ENCODE data around the gene TMEM72.
A peak's percentile ranks its signal among the peaks of the same experiment; 100 is the strongest.

TMEM72 gene

DNA sequence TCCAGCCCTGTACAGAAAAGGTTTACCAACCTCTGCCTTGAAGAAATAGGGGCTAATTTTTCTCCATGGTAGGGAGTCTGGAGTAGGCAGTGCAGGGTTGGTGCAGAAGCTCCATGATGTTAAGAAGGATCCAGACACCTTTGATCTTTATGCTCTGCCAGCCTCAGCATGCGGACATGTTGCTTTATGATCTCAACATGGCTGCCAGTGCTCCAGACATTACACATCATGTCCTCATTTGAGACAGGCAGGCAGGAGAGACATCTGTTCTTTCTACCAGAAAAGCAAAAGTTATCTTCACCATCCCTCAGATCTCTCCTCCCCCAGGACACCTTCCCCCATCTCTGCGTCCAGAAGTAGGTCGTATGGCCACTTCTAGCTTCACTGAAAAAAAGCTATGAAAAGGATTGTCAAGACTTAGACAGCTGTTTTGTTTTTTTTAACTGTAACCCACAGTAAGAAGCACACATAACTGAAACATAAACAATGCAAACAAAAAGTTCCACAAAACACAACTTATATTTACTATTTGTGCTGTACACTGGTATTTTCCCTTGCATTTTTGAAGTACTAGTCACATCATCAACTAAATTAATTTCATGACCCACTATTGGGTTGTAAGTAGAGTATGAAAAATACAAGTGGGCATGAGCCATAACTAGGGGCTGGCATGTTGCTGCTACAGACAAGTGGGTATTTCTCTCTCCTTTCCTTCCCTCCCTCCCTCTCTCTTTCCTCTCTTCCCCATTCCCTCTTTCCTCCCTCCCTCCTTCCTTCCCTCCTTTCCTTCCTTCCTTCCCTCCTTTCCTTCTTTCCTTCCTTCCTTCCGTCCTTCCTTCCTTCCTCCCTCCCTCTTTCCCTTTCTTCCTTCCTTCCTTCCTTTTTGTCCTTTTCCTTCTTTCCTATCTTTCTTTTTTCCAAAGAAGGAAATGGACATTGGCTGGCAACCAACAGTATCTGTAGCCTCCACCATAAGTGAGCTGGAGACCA lies 45.9 kb downstream of the TMEM72 start:
- TF ChIP-seq ZNF8 (CRISPR knock-in tag; IDR thresholded peaks at IDR 0.05) (no peak), TCF4 (CRISPR knock-in tag; IDR thresholded peaks at IDR 0.05; ENCODE audit: borderline replicate concordance) (no peak), ZFP30 (CRISPR knock-in tag; IDR thresholded peaks at IDR 0.05) (no peak), OSR1 (CRISPR knock-in tag; IDR thresholded peaks at IDR 0.05) (no peak), RARB (CRISPR knock-in tag; IDR thresholded peaks at IDR 0.05) (no peak), ZNF70 (CRISPR knock-in tag; IDR thresholded peaks at IDR 0.05) (no peak), ZNF565 (CRISPR knock-in tag; conservative IDR thresholded peaks at IDR 0.05; ENCODE audit: low read depth) (no peak), ARNTL (CRISPR knock-in tag; IDR thresholded peaks at IDR 0.05; ENCODE audit: borderline replicate concordance, low read depth) (no peak), TOX (CRISPR knock-in tag; IDR thresholded peaks at IDR 0.05; ENCODE audit: borderline replicate concordance) (no peak), ZC3H10 (CRISPR knock-in tag; IDR thresholded peaks at IDR 0.05) (no peak)
- TF ChIP-seq, protein P1, sequence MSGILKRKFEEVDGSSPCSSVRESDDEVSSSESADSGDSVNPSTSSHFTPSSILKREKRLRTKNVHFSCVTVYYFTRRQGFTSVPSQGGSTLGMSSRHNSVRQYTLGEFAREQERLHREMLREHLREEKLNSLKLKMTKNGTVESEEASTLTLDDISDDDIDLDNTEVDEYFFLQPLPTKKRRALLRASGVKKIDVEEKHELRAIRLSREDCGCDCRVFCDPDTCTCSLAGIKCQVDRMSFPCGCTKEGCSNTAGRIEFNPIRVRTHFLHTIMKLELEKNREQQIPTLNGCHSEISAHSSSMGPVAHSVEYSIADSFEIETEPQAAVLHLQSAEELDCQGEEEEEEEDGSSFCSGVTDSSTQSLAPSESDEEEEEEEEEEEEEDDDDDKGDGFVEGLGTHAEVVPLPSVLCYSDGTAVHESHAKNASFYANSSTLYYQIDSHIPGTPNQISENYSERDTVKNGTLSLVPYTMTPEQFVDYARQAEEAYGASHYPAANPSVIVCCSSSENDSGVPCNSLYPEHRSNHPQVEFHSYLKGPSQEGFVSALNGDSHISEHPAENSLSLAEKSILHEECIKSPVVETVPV (CRISPR knock-in tag; IDR thresholded peaks at IDR 0.05), result no peak
- TF ChIP-seq, protein P2, sequence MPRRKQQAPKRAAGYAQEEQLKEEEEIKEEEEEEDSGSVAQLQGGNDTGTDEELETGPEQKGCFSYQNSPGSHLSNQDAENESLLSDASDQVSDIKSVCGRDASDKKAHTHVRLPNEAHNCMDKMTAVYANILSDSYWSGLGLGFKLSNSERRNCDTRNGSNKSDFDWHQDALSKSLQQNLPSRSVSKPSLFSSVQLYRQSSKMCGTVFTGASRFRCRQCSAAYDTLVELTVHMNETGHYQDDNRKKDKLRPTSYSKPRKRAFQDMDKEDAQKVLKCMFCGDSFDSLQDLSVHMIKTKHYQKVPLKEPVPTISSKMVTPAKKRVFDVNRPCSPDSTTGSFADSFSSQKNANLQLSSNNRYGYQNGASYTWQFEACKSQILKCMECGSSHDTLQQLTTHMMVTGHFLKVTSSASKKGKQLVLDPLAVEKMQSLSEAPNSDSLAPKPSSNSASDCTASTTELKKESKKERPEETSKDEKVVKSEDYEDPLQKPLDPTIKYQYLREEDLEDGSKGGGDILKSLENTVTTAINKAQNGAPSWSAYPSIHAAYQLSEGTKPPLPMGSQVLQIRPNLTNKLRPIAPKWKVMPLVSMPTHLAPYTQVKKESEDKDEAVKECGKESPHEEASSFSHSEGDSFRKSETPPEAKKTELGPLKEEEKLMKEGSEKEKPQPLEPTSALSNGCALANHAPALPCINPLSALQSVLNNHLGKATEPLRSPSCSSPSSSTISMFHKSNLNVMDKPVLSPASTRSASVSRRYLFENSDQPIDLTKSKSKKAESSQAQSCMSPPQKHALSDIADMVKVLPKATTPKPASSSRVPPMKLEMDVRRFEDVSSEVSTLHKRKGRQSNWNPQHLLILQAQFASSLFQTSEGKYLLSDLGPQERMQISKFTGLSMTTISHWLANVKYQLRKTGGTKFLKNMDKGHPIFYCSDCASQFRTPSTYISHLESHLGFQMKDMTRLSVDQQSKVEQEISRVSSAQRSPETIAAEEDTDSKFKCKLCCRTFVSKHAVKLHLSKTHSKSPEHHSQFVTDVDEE (CRISPR knock-in tag; IDR thresholded peaks at IDR 0.05), result no peak
- TF ChIP-seq, protein P3, sequence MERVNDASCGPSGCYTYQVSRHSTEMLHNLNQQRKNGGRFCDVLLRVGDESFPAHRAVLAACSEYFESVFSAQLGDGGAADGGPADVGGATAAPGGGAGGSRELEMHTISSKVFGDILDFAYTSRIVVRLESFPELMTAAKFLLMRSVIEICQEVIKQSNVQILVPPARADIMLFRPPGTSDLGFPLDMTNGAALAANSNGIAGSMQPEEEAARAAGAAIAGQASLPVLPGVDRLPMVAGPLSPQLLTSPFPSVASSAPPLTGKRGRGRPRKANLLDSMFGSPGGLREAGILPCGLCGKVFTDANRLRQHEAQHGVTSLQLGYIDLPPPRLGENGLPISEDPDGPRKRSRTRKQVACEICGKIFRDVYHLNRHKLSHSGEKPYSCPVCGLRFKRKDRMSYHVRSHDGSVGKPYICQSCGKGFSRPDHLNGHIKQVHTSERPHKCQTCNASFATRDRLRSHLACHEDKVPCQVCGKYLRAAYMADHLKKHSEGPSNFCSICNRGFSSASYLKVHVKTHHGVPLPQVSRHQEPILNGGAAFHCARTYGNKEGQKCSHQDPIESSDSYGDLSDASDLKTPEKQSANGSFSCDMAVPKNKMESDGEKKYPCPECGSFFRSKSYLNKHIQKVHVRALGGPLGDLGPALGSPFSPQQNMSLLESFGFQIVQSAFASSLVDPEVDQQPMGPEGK (CRISPR knock-in tag; IDR thresholded peaks at IDR 0.05; ENCODE audit: borderline replicate concordance), result no peak
- no peak for ATAC-seq

DNA sequence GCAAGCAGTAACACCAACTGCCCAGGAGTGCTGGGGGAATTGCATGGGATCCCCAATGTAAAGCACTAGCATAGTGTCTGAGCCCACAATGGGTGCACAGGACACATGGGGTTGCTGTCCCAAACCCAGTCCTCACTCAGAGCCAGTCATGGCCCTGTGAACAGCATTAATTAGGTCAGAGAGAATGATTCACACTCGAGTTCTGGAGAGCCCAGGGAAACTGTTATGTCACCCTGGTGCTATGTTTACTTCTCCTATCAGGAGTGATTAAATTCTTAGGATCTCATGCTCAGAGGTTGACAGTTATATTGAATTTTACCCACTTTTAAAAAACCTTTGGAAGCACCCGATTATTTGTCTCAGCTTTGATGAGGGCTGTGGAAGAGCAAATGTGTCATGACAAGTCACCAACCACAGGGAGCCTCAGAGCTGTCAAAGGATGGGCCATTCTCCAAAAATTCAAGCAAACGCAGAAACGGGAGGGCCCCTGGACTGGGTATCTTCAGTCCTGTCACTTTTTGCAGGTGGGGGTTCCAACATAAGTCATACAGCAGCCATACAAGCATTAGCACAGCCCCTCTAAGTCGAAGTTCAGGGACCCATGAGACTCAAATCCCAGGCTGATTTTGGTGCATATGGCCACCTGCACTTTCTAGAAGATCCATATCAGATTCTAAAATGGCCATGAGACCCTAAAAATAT lies 47.2 kb downstream of the TMEM72 start:
- no peak for ATAC-seq
- TF ChIP-seq ISL1 (CRISPR knock-in tag; IDR thresholded peaks at IDR 0.05) (0 out of 2 replicates have a peak, but pooled peaks have one; percentile 7), SNAI2 (CRISPR knock-in tag; IDR thresholded peaks at IDR 0.05) (no peak), PPARA (CRISPR knock-in tag; IDR thresholded peaks at IDR 0.05; ENCODE audit: borderline replicate concordance) (no peak)
- TF ChIP-seq, protein P2 (CRISPR knock-in tag; IDR thresholded peaks at IDR 0.05), result no peak

- no peak for ATAC-seq
- TF ChIP-seq ESRRG (CRISPR knock-in tag; IDR thresholded peaks at IDR 0.05) (no peak), GLIS3 (CRISPR knock-in tag; IDR thresholded peaks at IDR 0.05) (no peak), ZFP3 (CRISPR knock-in tag; IDR thresholded peaks at IDR 0.05) (no peak), ZC3H10 (CRISPR knock-in tag; IDR thresholded peaks at IDR 0.05) (no peak), RARB (CRISPR knock-in tag; IDR thresholded peaks at IDR 0.05) (no peak), TCF4 (CRISPR knock-in tag; IDR thresholded peaks at IDR 0.05; ENCODE audit: borderline replicate concordance) (no peak), TOX (CRISPR knock-in tag; IDR thresholded peaks at IDR 0.05; ENCODE audit: borderline replicate concordance) (no peak), OSR1 (CRISPR knock-in tag; IDR thresholded peaks at IDR 0.05) (no peak), PPARA (CRISPR knock-in tag; IDR thresholded peaks at IDR 0.05; ENCODE audit: borderline replicate concordance) (no peak)
- TF ChIP-seq, protein P2 (CRISPR knock-in tag; IDR thresholded peaks at IDR 0.05), result no peak
- TF ChIP-seq, protein P4, sequence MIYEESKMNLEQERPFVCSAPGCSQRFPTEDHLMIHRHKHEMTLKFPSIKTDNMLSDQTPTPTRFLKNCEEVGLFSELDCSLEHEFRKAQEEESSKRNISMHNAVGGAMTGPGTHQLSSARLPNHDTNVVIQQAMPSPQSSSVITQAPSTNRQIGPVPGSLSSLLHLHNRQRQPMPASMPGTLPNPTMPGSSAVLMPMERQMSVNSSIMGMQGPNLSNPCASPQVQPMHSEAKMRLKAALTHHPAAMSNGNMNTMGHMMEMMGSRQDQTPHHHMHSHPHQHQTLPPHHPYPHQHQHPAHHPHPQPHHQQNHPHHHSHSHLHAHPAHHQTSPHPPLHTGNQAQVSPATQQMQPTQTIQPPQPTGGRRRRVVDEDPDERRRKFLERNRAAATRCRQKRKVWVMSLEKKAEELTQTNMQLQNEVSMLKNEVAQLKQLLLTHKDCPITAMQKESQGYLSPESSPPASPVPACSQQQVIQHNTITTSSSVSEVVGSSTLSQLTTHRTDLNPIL (CRISPR knock-in tag; IDR thresholded peaks at IDR 0.05; ENCODE audit: low read depth), result no peak
Measured at GRCh38 chr10:44958898-44959246, 47.7 kb downstream of the TMEM72 start.

Data from SK-N-SH treated with all-trans-retinoic acid at 6 μM for 48 hours (cell line).